DND-41 (cell line): ENCODE data around the gene BTG2.

Experiments used
- EZH2 ChIP-seq: IDR thresholded peaks from 3 replicates; pipeline ENCODE4 v1.6.1; 2012; ENCODE audit warnings: borderline replicate concordance, low read depth, mild to moderate bottlenecking, moderate library complexity, low read length, inconsistent platforms; ENCODE audit not compliant: severe bottlenecking
- TF ChIP-seq, protein P1 (sequence below): IDR thresholded peaks from 2 replicates; pipeline ENCODE4 v1.5.1; 2012; ENCODE audit warnings: borderline replicate concordance, low read length, moderate library complexity, mild to moderate bottlenecking; ENCODE audit not compliant: poor library complexity, severe bottlenecking; ENCODE audit errors: extremely low read depth

DNA sequence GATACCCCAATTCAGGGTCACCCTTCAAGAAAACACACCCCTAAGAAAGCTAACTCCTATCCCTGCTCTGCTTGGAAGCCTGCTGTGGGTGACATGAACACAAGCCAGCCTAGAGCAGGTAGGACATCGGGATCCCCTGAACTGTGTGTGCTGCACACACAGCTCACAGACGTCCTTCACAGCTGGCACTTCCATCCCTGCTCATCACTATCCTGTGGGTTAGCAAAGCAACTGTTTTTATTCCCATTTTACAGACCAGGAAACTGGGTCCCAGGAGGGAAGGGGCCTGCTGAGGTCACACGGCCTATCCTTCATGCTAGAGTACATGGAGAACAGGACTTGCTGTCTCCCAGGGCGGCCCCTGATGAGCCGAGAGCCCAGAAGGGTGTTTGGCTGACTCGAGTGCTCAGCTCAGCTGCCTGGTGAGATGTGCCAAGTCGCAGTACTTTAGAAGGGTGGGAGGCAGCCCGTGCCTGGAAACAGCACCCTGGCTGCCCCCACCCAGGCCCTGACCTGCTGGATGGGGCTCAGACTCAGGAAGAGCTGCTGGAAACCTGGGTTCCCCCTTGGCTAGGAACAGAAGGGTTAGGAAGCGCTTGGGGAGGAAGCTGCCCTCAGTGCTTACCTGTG, 28.3 kb upstream of the BTG2 start:
- TF ChIP-seq, protein P1, sequence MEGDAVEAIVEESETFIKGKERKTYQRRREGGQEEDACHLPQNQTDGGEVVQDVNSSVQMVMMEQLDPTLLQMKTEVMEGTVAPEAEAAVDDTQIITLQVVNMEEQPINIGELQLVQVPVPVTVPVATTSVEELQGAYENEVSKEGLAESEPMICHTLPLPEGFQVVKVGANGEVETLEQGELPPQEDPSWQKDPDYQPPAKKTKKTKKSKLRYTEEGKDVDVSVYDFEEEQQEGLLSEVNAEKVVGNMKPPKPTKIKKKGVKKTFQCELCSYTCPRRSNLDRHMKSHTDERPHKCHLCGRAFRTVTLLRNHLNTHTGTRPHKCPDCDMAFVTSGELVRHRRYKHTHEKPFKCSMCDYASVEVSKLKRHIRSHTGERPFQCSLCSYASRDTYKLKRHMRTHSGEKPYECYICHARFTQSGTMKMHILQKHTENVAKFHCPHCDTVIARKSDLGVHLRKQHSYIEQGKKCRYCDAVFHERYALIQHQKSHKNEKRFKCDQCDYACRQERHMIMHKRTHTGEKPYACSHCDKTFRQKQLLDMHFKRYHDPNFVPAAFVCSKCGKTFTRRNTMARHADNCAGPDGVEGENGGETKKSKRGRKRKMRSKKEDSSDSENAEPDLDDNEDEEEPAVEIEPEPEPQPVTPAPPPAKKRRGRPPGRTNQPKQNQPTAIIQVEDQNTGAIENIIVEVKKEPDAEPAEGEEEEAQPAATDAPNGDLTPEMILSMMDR: no peak
- TF ChIP-seq EZH2: no peak
